ENCODE results near the gene IFNA10.
"Not testable (repeated sequence)": the region's sequence is repeated elsewhere in the genome, so short reads cannot be mapped to it uniquely, and the experiment has no call there.

IFNA10 gene

GRCh38 chr9:21239911-21240310 lies 33.0 kb upstream of the IFNA10 start, which contains the start of gene IFNA14:
Gene IFNA14, minus strand, starts transcription at chr9:21240005. Its CDS starts 70 bp downstream, at chr9:21239935.
- Mint-ChIP-seq H3K4me3 (no peak within 1 kb of the TSS), H3K4me1 (no peaks in the 10 kb centered on the region), H3K36me3 (ENCODE audit: low read depth) (no peaks in the 10 kb centered on the region), H3K9me3 (no peaks in the 10 kb centered on the region), H3K27me3 (ENCODE audit: low read depth, poor library complexity) (peaks cover 20% of the 10 kb centered on the region), H3K27ac (no peak within 1 kb of the TSS)
- DNase-seq: no peak
- no peak for TF ChIP-seq CTCF (IDR thresholded peaks at IDR 0.05)

GRCh38 chr9:21236360-21236714 lies 29.4 kb upstream of the IFNA10 start:
- H3K27me3 Mint-ChIP-seq (ENCODE audit: low read depth, poor library complexity): peaks cover 27% of the 10 kb centered on the region
- not testable (repeated sequence) for H3K4me1 Mint-ChIP-seq; DNase-seq; H3K27ac Mint-ChIP-seq; H3K36me3 Mint-ChIP-seq (ENCODE audit: low read depth); H3K4me3 Mint-ChIP-seq; H3K9me3 Mint-ChIP-seq

GRCh38 chr9:21235468-21236359 lies 28.8 kb upstream of the IFNA10 start:
- peak; percentile 18 for DNase-seq
- H3K4me1 Mint-ChIP-seq; H3K9me3 Mint-ChIP-seq; H3K4me3 Mint-ChIP-seq; H3K27ac Mint-ChIP-seq; H3K36me3 Mint-ChIP-seq (ENCODE audit: low read depth): not testable (repeated sequence)
- peak; percentile 55 for TF ChIP-seq CTCF (IDR thresholded peaks at IDR 0.05)
- H3K27me3 Mint-ChIP-seq (ENCODE audit: low read depth, poor library complexity): peaks cover 28% of the 10 kb centered on the region

GRCh38 chr9:21234153-21234687 lies 27.3 kb upstream of the IFNA10 start:
- peaks cover 28% of the 10 kb centered on the region for H3K27me3 Mint-ChIP-seq (ENCODE audit: low read depth, poor library complexity)
- DNase-seq: no peak
- no peak overlapping the region for H3K4me3 Mint-ChIP-seq
- H3K36me3 Mint-ChIP-seq (ENCODE audit: low read depth): no peaks in the 10 kb centered on the region
- no peak overlapping the region for H3K27ac Mint-ChIP-seq
- H3K4me1 Mint-ChIP-seq: no peaks in the 10 kb centered on the region
- H3K9me3 Mint-ChIP-seq: no peaks in the 10 kb centered on the region
- TF ChIP-seq CTCF (IDR thresholded peaks at IDR 0.05): no peak

GRCh38 chr9:21233258-21233657 lies 26.3 kb upstream of the IFNA10 start:
- Mint-ChIP-seq H3K9me3 (no peaks in the 10 kb centered on the region), H3K27ac (no peak overlapping the region), H3K27me3 (ENCODE audit: low read depth, poor library complexity) (peaks cover 25% of the 10 kb centered on the region), H3K36me3 (ENCODE audit: low read depth) (no peaks in the 10 kb centered on the region), H3K4me1 (no peaks in the 10 kb centered on the region), H3K4me3 (no peak overlapping the region)
- DNase-seq: no peak
- TF ChIP-seq CTCF (IDR thresholded peaks at IDR 0.05): no peak

GRCh38 chr9:21228122-21228521 lies 21.2 kb upstream of the IFNA10 start, which contains the start of gene IFNA17:
Gene IFNA17, minus strand, starts transcription at chr9:21228222. Its CDS starts 49 bp downstream, at chr9:21228173.
- no peak for TF ChIP-seq CTCF (IDR thresholded peaks at IDR 0.05)
- H3K36me3 Mint-ChIP-seq (ENCODE audit: low read depth): no peaks in the 10 kb centered on the region
- H3K4me3 Mint-ChIP-seq: no peak within 1 kb of the TSS
- no peak within 1 kb of the TSS for H3K27ac Mint-ChIP-seq
- peaks cover 11% of the 10 kb centered on the region for H3K9me3 Mint-ChIP-seq
- peaks cover 8% of the 10 kb centered on the region for H3K27me3 Mint-ChIP-seq (ENCODE audit: low read depth, poor library complexity)
- H3K4me1 Mint-ChIP-seq: no peaks in the 10 kb centered on the region
- no peak for DNase-seq

- H3K27ac Mint-ChIP-seq; H3K4me3 Mint-ChIP-seq; DNase-seq; H3K36me3 Mint-ChIP-seq (ENCODE audit: low read depth); H3K9me3 Mint-ChIP-seq; H3K4me1 Mint-ChIP-seq: not testable (repeated sequence)
- H3K27me3 Mint-ChIP-seq (ENCODE audit: low read depth, poor library complexity): peaks cover 18% of the 10 kb centered on the region
Measured at GRCh38 chr9:21217211-21217610, 10.3 kb upstream of the IFNA10 start, which contains the start of gene IFNA16. Gene IFNA16, minus strand, starts transcription at chr9:21217311. Its CDS starts 6 bp downstream, at chr9:21217305.
